GM12878 (cell line): ENCODE data around the gene CAPN8. TPM values are rescaled to one million over a fixed set of nuclear protein-coding genes. Genes with fewer than 3 reads are reported as not detected.

Source experiments
- ATAC-seq: fragments of 200-7000 bp; cut with Tn5 transposase; 3 replicates; pipeline ENCODE4 v1.9.1; 2020; ENCODE audit warnings: mild to moderate bottlenecking, moderate library complexity
- BruUV-seq: library from RNA; stranded (reverse); fragments of 400-500 nt; replicated peaks from 2 replicates; lab custom pipeline; 2021; lab: Mats Ljungman, UMichigan
- CTCF ChIA-PET: fragments of 300-600 bp; sonication (Branson Sonifier 250); formaldehyde crosslinking; extraction: SDS; loops from one replicate; lab custom pipeline; 2021; ENCODE audit warnings: inconsistent platforms; lab: Yijun Ruan, JAX
- POLR2A ChIA-PET: fragments of 350-600 bp; formaldehyde crosslinking; extraction: SDS; loops from one replicate; lab custom pipeline; 2021; ENCODE audit warnings: inconsistent platforms; lab: Charles Lee
- RAD21 ChIA-PET: fragments of 300-600 bp; sonication (Branson Sonifier 250); formaldehyde crosslinking; loops from one replicate; lab custom pipeline; 2023; ENCODE audit warnings: antibody characterized with exemption; ENCODE audit not compliant: unreplicated experiment; lab: Charles Lee
- SMC1A ChIA-PET: fragments of 300-600 bp; sonication (Branson Sonifier 250); formaldehyde crosslinking; loops from one replicate; lab custom pipeline; 2023; ENCODE audit not compliant: unreplicated experiment, uncharacterized antibody; lab: Charles Lee
- DNase-seq: peaks from one replicate; pipeline ENCODE4 v3.0.0-alpha.2; 2011; ENCODE audit warnings: low read depth, low spot score
- FAIRE-seq: peaks from 3 replicates; lab custom pipeline; 2011; peaks lifted over from hg19 to GRCh38; lab: Jason Lieb, UNC
- H2AFZ ChIP-seq: 2 replicates; pipeline ENCODE4 v1.6.0; 2011; ENCODE audit warnings: low read depth, low read length, control low read depth; ENCODE audit not compliant: control insufficient read depth
- H3K27ac ChIP-seq: 2 replicates; pipeline ENCODE4 v1.5.1; 2011; ENCODE audit warnings: control low read depth; ENCODE audit not compliant: control insufficient read depth, insufficient read depth
- H3K27me3 ChIP-seq, 2 experiments: replicated peaks in 1 of 2; 2 replicates each; pipeline versions ENCODE4 v1.6.0 to v1.6.1; 2011; ENCODE audit warnings: low read length in 1 of 2; ENCODE audit not compliant: control insufficient read depth in 2 of 2, insufficient read depth in 2 of 2
- H3K36me3 ChIP-seq, 2 experiments: 2 replicates each; pipeline ENCODE4 v1.5.1; 2011; ENCODE audit warnings: low read length in 1 of 2; ENCODE audit not compliant: control insufficient read depth in 2 of 2, insufficient read depth in 2 of 2
- H3K4me1 ChIP-seq: 2 replicates; pipeline ENCODE4 v1.6.1; 2011; ENCODE audit warnings: mild to moderate bottlenecking, low read length, moderate library complexity, mixed read lengths; ENCODE audit not compliant: control insufficient read depth, insufficient read depth
- H3K4me2 ChIP-seq: 2 replicates; pipeline ENCODE4 v1.6.0; 2011; ENCODE audit warnings: control low read depth; ENCODE audit not compliant: control insufficient read depth, insufficient read depth
- H3K4me3 ChIP-seq: fragments of 200-600 bp; sonication (generic); 2 replicates; pipeline ENCODE4 v1.5.1; 2016
- H3K79me2 ChIP-seq: 2 replicates; pipeline ENCODE4 v1.6.0; 2011; ENCODE audit warnings: low read length; ENCODE audit not compliant: control insufficient read depth, insufficient read depth
- H3K9ac ChIP-seq: 2 replicates; pipeline ENCODE4 v1.8.0; 2011; ENCODE audit warnings: low read length, control low read depth, mixed read lengths; ENCODE audit not compliant: control insufficient read depth, insufficient read depth
- H3K9me3 ChIP-seq: replicated peaks from 3 replicates; pipeline ENCODE4 v1.5.1; 2011; ENCODE audit warnings: mild to moderate bottlenecking, low read length; ENCODE audit not compliant: control insufficient read depth, insufficient read depth
- H4K20me1 ChIP-seq: 2 replicates; pipeline ENCODE4 v1.6.0; 2011; ENCODE audit not compliant: control insufficient read depth, insufficient read depth
- BMI1 ChIP-seq: fragments of 450-650 bp; IDR thresholded peaks from 2 replicates; pipeline ENCODE4 v1.6.1; 2016; ENCODE audit warnings: mild to moderate bottlenecking, moderate library complexity, borderline replicate concordance
- POU2F2 ChIP-seq: IDR thresholded peaks from 3 replicates; pipeline ENCODE4 v1.6.1; 2011; ENCODE audit warnings: low read depth, mild to moderate bottlenecking, low read length, borderline replicate concordance
- TCF3 ChIP-seq: IDR thresholded peaks from 2 replicates; pipeline ENCODE4 v1.6.1; 2012; ENCODE audit warnings: low read depth, mild to moderate bottlenecking, low read length, borderline replicate concordance; ENCODE audit not compliant: insufficient read depth
- WGBS: methylation state at CpG from one replicate; pipeline ENCODE4 v1.1.6; 2016; ENCODE audit warnings: low lambda C conversion rate; ENCODE audit not compliant: insufficient replicate concordance, insufficient coverage; ENCODE audit errors: missing lambda C conversion rate; 5-methylcytosine and 5-hydroxymethylcytosine counted together
- in situ Hi-C: fragments of 300-500 bp; cut with MboI; formaldehyde crosslinking; loops from 9 replicates; pipeline ENCODE4 v1.14.3; 2018; ENCODE audit warnings: mixed read lengths
- intact Hi-C: fragments of 100-400 bp; cut with micrococcal nuclease; formaldehyde crosslinking; loops from one replicate; pipeline ENCODE4 v1.14.2; 2022; ENCODE audit not compliant: unreplicated experiment
- polyA plus RNA-seq, 11 experiments: library from polyadenylated mRNA; depleted of rRNA in 4 of 11; unstranded in 6 of 11; stranded (reverse) in 5 of 11; fragments of >200 nt; fragmentation: Nextera tagmentation in 4 of 11; fragmentation: Illumina TruSeq in 1 of 11; extraction: Ambion mirVana in 4 of 11; extraction: Trizol in 1 of 11; gene quantifications; 1 replicate in 1 of 11; 2 replicates in 10 of 11; pipeline versions ENCODE4 v1.2.1 to v1.2.3, GENCODE V29; 2011 to 2016; ENCODE audit warnings: inconsistent platforms in 2 of 11, missing spikeins in 2 of 11, low read depth in 1 of 11
- total RNA-seq, 4 experiments: library from RNA; depleted of rRNA in 3 of 4; stranded (reverse); fragments of >200 nt in 3 of 4; fragmentation: Illumina TruSeq in 1 of 4; extraction: Trizol in 1 of 4; gene quantifications; 2 replicates each; pipeline versions ENCODE4 v1.2.1 to v1.2.3, GENCODE V29; 2013 to 2021

CAPN8 gene
- total and polyA plus RNA-seq, 10 of the 15 experiments (the other 5 are each of a cell fraction or from before 2014, with no cell fraction given), result 6.4 to 30.7 (median 12.3) TPM

- DNase-seq, result no peak
- H3K27ac ChIP-seq, result no peak overlapping the region
- no peaks in the 10 kb centered on the region for H3K4me1 ChIP-seq
- ChIA-PET CTCF (no interaction called here), POLR2A (no interaction called here), SMC1A (no interaction called here), RAD21 (no interaction called here)
- H3K4me3 ChIP-seq, result no peak overlapping the region
- BruUV-seq, result no TSS peak
- no peak overlapping the region for H3K9ac ChIP-seq
- no peaks in the 10 kb centered on the region for H3K79me2 ChIP-seq
- no peaks in the 10 kb centered on the region; a peak in 1 of 4 replicates for H3K27me3 ChIP-seq
- H3K9me3 ChIP-seq, result no peaks in the 10 kb centered on the region
- no peak for TF ChIP-seq BMI1
- WGBS, result 33% methylated on average over 6 of the region's 6 CpGs
- no peak for FAIRE-seq
- no peak for ATAC-seq
- H2AFZ ChIP-seq, result no peak overlapping the region
- H3K36me3 ChIP-seq, result no peaks in the 10 kb centered on the region
- no peak overlapping the region for H3K4me2 ChIP-seq
- H4K20me1 ChIP-seq, result no peaks in the 10 kb centered on the region
- intact Hi-C loops, result no loop called here
- in situ Hi-C loops, result no loop called here
Observed at GRCh38 chr1:223654083-223654482, 11.4 kb downstream of the CAPN8 start.

- no peak for FAIRE-seq
- Histone ChIP-seq H3K27ac (no peak overlapping the region), H3K4me1 (no peaks in the 10 kb centered on the region), H3K4me2 (no peak overlapping the region), H2AFZ (no peak overlapping the region), H3K79me2 (no peaks in the 10 kb centered on the region), H3K36me3 (no peaks in the 10 kb centered on the region), H3K9me3 (no peaks in the 10 kb centered on the region), H3K4me3 (no peak overlapping the region), H3K27me3 (no peaks in the 10 kb centered on the region; a peak in 1 of 4 replicates)
- DNase-seq, result no peak
- RAD21 ChIA-PET, result no interaction called here
- 56% methylated on average over 4 of the region's 4 CpGs for WGBS
- in situ Hi-C loops, result no loop called here
- no peak for ATAC-seq
- no TSS peak for BruUV-seq
- POLR2A ChIA-PET, result no interaction called here
- CTCF ChIA-PET, result no interaction called here
- no peak for TF ChIP-seq TCF3
- no peak for TF ChIP-seq POU2F2
- TF ChIP-seq, all 136 proteins: peak for 0
- Histone ChIP-seq H4K20me1 (no peaks in the 10 kb centered on the region), H3K9ac (no peak overlapping the region)
- SMC1A ChIA-PET, result no interaction called here
- intact Hi-C loops, result no loop called here
Observed at GRCh38 chr1:223653431-223653830, 12.1 kb downstream of the CAPN8 start.
